ENCODE data around the gene CACNA1G.

The CACNA1G gene

DNA sequence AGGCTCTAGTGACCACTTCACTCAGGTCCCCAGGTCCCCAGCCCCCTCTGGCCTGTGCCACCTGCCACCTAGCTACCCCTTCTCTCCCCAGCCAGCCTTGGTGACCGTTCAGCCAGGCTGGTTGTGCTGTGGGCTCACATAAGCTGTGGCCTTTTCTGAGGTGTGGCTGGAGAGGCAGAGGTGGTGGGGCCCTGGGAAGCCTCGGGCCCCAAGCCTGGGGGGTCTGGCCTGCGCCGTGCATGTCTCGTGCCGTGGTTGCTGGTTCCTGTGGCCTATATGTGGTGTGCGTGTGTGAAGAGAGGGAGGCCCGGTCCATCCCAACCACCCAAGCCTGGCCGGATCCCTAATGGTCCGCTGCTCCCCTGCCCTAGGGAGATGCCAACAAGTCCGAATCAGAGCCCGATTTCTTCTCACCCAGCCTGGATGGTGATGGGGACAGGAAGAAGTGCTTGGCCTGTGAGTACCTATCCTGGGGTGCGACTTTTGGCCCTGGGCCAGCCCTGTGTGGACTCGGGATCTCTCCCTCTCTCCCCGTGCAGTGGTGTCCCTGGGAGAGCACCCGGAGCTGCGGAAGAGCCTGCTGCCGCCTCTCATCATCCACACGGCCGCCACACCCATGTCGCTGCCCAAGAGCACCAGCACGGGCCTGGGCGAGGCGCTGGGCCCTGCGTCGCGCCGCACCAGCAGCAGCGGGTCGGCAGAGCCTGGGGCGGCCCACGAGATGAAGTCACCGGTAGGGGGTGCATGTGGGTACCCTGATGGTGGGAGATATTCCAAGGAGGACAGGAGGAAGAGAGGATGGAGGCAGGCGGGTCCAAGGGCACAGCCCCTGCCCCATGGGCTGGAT, 35.9 kb downstream of the CACNA1G start:
- peak; percentile 17 for TF ChIP-seq CTCF (IDR thresholded peaks at IDR 0.05; ENCODE audit: poor library complexity, severe bottlenecking)

DNA sequence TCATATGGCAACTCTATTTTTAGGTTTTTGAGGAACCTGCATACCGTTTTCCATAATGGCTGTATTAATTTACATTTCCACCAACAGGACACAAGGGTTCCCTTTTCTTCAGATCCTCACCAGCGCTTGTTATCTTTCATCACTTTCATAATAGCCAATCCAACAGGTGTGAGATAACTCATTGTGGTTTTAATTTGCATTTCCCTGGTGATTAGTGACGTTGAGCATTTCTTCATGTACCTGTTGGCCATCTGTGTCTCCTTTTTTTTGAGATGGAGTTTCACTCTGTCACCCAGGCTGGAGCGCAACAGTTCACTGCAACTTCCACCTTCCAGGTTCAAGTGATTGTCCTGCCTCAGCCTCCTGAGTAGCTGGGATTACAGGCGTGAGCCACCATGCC, 38.0 kb downstream of the CACNA1G start:
- no peaks in the 10 kb centered on the region for H3K4me1 ChIP-seq (ENCODE audit: insufficient read depth, poor library complexity, severe bottlenecking)
- ATAC-seq (ENCODE audit: low read depth): no peak
- TF ChIP-seq CTCF (IDR thresholded peaks at IDR 0.05; ENCODE audit: poor library complexity, severe bottlenecking): no peak

More for the DNA sequence above, 35.9 kb downstream of the CACNA1G start:
- ATAC-seq (ENCODE audit: low read depth) (no peak; the same call in 2 of the 3 replicates), DNase-seq (ENCODE audit: low spot score) (no peak)
- Histone ChIP-seq H3K27ac (ENCODE audit: poor library complexity, severe bottlenecking) (no peak overlapping the region), H3K4me3 (ENCODE audit: severe bottlenecking) (no peak overlapping the region), H3K4me1 (ENCODE audit: insufficient read depth, poor library complexity, severe bottlenecking) (no peaks in the 10 kb centered on the region), H3K36me3 (ENCODE audit: low read depth) (no peaks in the 10 kb centered on the region), H3K9me3 (ENCODE audit: severe bottlenecking) (no peaks in the 10 kb centered on the region), H3K27me3 (ENCODE audit: insufficient read depth, poor library complexity, severe bottlenecking) (no peaks in the 10 kb centered on the region)

GRCh38 chr17:50599606-50600005, 39.1 kb downstream of the CACNA1G start:
- TF ChIP-seq CTCF (IDR thresholded peaks at IDR 0.05; ENCODE audit: poor library complexity, severe bottlenecking): no peak
- Histone ChIP-seq H3K9me3 (ENCODE audit: severe bottlenecking) (no peaks in the 10 kb centered on the region), H3K27ac (ENCODE audit: poor library complexity, severe bottlenecking) (no peak overlapping the region), H3K4me3 (ENCODE audit: severe bottlenecking) (no peak overlapping the region), H3K27me3 (ENCODE audit: insufficient read depth, poor library complexity, severe bottlenecking) (no peaks in the 10 kb centered on the region), H3K4me1 (ENCODE audit: insufficient read depth, poor library complexity, severe bottlenecking) (no peaks in the 10 kb centered on the region), H3K36me3 (ENCODE audit: low read depth) (no peaks in the 10 kb centered on the region)
- DNase-seq (ENCODE audit: low spot score): no peak
- ATAC-seq (ENCODE audit: low read depth): no peak

More for the DNA sequence above, 38.0 kb downstream of the CACNA1G start:
- H3K27me3 ChIP-seq (ENCODE audit: insufficient read depth, poor library complexity, severe bottlenecking): no peaks in the 10 kb centered on the region
- no peak overlapping the region for H3K4me3 ChIP-seq (ENCODE audit: severe bottlenecking)
- no peak for DNase-seq (ENCODE audit: low spot score)
- no peak overlapping the region for H3K27ac ChIP-seq (ENCODE audit: poor library complexity, severe bottlenecking)
- no peaks in the 10 kb centered on the region for H3K36me3 ChIP-seq (ENCODE audit: low read depth)
- no peaks in the 10 kb centered on the region for H3K9me3 ChIP-seq (ENCODE audit: severe bottlenecking)

- no peak for TF ChIP-seq CTCF (IDR thresholded peaks at IDR 0.05; ENCODE audit: poor library complexity, severe bottlenecking)
- no peak for ATAC-seq (ENCODE audit: low read depth)
Observed at GRCh38 chr17:50601823-50602375, 41.4 kb downstream of the CACNA1G start.

GRCh38 chr17:50602836-50603235, 42.3 kb downstream of the CACNA1G start:
- H3K9me3 ChIP-seq (ENCODE audit: severe bottlenecking): no peaks in the 10 kb centered on the region
- H3K27ac ChIP-seq (ENCODE audit: poor library complexity, severe bottlenecking): no peak overlapping the region
- DNase-seq (ENCODE audit: low spot score): no peak
- TF ChIP-seq CTCF (IDR thresholded peaks at IDR 0.05; ENCODE audit: poor library complexity, severe bottlenecking): no peak
- no peak for ATAC-seq (ENCODE audit: low read depth)
- H3K27me3 ChIP-seq (ENCODE audit: insufficient read depth, poor library complexity, severe bottlenecking): no peaks in the 10 kb centered on the region
- no peak overlapping the region for H3K4me3 ChIP-seq (ENCODE audit: severe bottlenecking)
- no peaks in the 10 kb centered on the region for H3K36me3 ChIP-seq (ENCODE audit: low read depth)
- H3K4me1 ChIP-seq (ENCODE audit: insufficient read depth, poor library complexity, severe bottlenecking): no peaks in the 10 kb centered on the region

More at GRCh38 chr17:50601823-50602375, 41.4 kb downstream of the CACNA1G start:
- no peaks in the 10 kb centered on the region for H3K9me3 ChIP-seq (ENCODE audit: severe bottlenecking)
- H3K4me1 ChIP-seq (ENCODE audit: insufficient read depth, poor library complexity, severe bottlenecking): no peaks in the 10 kb centered on the region
- H3K27me3 ChIP-seq (ENCODE audit: insufficient read depth, poor library complexity, severe bottlenecking): no peaks in the 10 kb centered on the region
- no peaks in the 10 kb centered on the region for H3K36me3 ChIP-seq (ENCODE audit: low read depth)
- H3K4me3 ChIP-seq (ENCODE audit: severe bottlenecking): no peak overlapping the region
- no peak overlapping the region for H3K27ac ChIP-seq (ENCODE audit: poor library complexity, severe bottlenecking)
- DNase-seq (ENCODE audit: low spot score): no peak

Measured in RWPE2 (cell line).